NB4 (cell line): ENCODE measurements around the gene ACOT9.

Experiments used
- DNase-seq: peaks from one replicate; pipeline ENCODE4 v3.0.0; 2010; ENCODE audit warnings: low read depth
- H3K4me3 ChIP-seq: one replicate; pipeline ENCODE4 v1.5.1; 2011; ENCODE audit warnings: mild to moderate bottlenecking, low read depth, low read length, moderate library complexity
- MYC ChIP-seq: IDR thresholded peaks from 2 replicates; pipeline ENCODE4 v1.6.1; 2011; ENCODE audit warnings: low read depth, low read length
- POLR2A ChIP-seq: IDR thresholded peaks from 2 replicates; pipeline ENCODE4 v1.6.1; 2011; ENCODE audit warnings: mild to moderate bottlenecking; ENCODE audit not compliant: insufficient read length; ENCODE audit errors: extremely low read depth
- TF ChIP-seq, protein P1 (sequence below): IDR thresholded peaks from one replicate; pipeline ENCODE4 v1.5.1; 2012; ENCODE audit warnings: low read depth, low read length
- TF ChIP-seq, protein P2 (sequence below): IDR thresholded peaks from 2 replicates; pipeline ENCODE4 v1.6.1; 2011; ENCODE audit warnings: low read depth, low read length

ACOT9 gene

DNA sequence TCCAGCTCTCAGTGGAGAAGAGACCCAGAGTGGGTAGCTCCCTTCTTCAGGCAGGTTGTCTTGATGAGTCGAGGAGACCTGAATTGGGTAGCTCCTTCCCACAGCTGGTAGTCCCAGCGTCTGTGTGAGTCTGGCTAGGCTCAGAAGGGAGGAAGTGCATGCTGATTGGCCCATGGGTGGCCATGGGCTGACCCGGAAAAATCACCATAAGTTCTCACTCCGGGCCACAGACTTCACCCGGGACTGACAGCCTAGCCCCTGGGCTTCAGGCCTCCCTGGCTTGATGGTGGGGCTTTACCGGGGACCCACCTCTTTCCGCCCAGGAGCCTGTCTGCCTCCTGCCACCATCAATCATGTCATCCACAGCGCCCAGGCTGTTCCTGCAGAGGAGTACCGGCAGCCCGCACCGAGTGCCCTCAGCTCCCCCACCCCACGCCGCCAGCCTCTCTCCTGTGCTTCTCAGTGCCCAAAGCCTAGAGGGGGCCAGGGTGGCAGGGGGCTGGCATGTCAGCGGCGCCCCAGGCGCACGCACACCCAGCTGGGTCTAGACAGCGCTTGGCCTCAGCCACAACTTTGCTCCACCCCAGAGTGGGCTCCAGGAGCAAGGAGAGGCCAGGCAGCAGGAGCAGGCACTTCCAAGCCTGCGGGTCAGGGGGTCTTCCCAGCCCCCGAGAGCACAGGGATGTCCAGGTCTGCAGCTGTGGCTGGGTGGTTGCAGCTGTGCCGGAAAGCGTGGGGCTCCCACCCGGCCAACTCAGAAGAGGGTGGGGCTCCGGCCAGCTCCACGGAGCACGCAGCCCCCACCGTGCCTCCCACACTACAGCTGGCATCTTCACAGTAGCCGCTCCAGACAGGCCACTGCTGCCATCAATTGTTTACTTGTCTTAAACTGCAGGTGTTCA, 23.8 kb upstream of the ACOT9 start:
- H3K4me3 ChIP-seq: no peak overlapping the region
- no peak for DNase-seq
- TF ChIP-seq POLR2A: no peak
- TF ChIP-seq, protein P1, sequence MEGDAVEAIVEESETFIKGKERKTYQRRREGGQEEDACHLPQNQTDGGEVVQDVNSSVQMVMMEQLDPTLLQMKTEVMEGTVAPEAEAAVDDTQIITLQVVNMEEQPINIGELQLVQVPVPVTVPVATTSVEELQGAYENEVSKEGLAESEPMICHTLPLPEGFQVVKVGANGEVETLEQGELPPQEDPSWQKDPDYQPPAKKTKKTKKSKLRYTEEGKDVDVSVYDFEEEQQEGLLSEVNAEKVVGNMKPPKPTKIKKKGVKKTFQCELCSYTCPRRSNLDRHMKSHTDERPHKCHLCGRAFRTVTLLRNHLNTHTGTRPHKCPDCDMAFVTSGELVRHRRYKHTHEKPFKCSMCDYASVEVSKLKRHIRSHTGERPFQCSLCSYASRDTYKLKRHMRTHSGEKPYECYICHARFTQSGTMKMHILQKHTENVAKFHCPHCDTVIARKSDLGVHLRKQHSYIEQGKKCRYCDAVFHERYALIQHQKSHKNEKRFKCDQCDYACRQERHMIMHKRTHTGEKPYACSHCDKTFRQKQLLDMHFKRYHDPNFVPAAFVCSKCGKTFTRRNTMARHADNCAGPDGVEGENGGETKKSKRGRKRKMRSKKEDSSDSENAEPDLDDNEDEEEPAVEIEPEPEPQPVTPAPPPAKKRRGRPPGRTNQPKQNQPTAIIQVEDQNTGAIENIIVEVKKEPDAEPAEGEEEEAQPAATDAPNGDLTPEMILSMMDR: no peak
- TF ChIP-seq, protein P2, sequence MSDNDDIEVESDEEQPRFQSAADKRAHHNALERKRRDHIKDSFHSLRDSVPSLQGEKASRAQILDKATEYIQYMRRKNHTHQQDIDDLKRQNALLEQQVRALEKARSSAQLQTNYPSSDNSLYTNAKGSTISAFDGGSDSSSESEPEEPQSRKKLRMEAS: no peak
- TF ChIP-seq MYC: no peak

DNA sequence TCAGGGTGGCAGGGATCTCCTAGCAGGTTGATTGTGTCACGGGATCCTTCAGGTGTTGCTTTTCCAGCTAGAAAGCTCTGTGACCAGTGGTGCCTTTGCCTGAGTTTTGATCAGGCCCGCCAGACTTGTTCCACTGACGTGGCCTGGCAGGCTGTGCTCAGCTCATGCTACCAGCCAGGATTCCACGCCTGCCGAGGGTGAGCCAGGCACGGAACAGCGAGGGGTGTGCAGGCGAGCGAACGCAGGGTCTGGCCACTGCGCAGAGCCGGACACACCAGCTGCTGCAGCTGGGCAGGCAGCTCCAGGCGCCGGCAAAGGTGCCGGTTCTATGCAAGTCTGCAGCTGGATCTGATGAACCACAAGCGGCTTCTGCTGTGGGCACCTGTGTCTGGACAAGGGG, 22.8 kb upstream of the ACOT9 start:
- no peak overlapping the region for H3K4me3 ChIP-seq
- TF ChIP-seq, protein P1: no peak
- TF ChIP-seq POLR2A: no peak
- TF ChIP-seq, protein P2: no peak
- TF ChIP-seq MYC: no peak
- no peak for DNase-seq

DNA sequence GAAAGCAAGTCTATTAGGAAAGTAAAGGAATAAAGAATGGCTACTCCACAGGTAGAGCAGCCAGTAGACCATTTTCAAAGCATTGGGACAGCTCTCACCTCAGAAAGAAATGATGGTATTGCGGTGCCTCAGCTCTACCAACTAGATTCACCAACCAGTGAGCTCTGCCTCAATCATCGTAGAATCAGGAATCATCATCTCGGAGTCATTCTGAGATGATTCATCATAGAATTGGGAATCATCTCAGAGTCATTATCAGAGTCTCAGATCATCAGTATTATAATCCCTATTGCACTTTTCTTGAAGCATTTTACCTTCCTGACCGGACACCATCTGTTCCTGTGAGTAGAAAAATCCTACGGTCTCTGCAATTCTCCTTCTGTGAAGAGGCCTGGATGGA, 22.4 kb upstream of the ACOT9 start:
- TF ChIP-seq, protein P2: no peak
- no peak for TF ChIP-seq MYC
- no peak overlapping the region for H3K4me3 ChIP-seq
- no peak for DNase-seq

DNA sequence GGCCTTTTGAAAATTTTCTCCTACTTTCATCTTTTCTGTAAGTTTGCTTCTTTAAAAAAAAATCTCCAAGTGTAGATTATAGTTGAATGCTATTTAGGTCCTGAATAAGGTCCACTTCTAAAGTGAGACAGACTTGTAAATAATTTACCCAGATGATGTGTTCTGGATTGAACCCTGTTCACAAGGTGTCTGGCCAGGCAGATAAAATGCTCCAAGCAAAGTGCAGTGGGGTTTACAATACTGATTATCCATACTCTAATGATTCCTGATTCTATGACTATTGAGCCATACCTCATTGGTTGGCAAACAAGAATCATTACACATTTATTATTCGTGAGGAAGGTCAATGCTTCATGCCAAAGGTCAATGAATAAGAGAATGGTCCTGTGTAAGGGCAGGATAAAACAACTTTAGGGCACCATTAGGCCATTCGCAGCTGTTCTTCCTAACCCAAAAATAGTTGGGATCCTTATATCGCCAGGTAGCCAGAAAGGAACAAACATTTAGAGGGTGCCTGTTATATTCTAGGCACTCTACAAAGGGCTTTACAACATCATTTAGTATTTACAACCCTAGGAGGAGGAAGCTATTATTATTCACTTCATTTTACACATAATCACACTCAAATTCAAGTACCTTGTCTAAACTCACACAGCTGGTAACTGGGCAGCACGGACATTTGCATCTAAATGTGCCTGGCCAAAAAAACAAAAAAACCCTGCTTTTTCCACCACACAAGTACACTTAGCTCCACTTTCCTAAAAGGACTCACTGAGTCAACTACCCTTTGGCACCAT, 21.3 kb upstream of the ACOT9 start:
- DNase-seq: no peak
- TF ChIP-seq, protein P2: no peak
- TF ChIP-seq, protein P1: no peak
- no peak for TF ChIP-seq MYC
- no peak for TF ChIP-seq POLR2A
- H3K4me3 ChIP-seq: no peak overlapping the region

DNA sequence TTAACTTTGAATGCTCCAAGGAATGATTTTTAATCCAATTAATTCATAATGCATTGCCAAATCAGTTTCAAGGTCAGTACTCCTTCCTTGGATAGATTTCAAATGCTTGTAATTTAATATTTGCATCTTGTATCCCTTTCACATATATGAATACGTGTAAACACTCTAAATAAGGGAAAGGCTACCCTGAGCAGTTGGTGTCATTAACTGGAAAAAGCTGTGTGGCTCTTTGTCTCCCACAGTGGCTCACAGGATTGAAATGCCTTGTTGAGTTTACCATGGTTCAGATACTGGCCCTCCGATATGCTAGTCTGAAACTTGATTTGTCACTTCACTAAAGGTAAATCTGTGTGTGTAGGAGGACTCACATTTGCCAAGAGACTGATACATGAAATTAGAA, 16.7 kb upstream of the ACOT9 start:
- no peak for DNase-seq

More for the DNA sequence above, 16.7 kb upstream of the ACOT9 start:
- TF ChIP-seq MYC (no peak), POLR2A (no peak)
- TF ChIP-seq, protein P1: no peak
- TF ChIP-seq, protein P2: no peak
- no peak overlapping the region for H3K4me3 ChIP-seq
